OCI-LY7 (cell line): Measurements from ENCODE around the gene CAPN10. TPM values are rescaled to one million over a fixed set of nuclear protein-coding genes. Genes with fewer than 3 reads are reported as not detected.
A peak's percentile ranks its signal among the peaks of the same experiment; 100 is the strongest.

Experiments used
- BruUV-seq: library from RNA; stranded (reverse); fragments of 400-500 nt; replicated peaks from 2 replicates; lab custom pipeline; 2021; lab: Mats Ljungman, UMichigan
- CTCF ChIA-PET: fragments of 300-600 bp; sonication (Branson Sonifier 250); formaldehyde crosslinking; loops from one replicate; lab custom pipeline; 2022; ENCODE audit warnings: antibody characterized with exemption; ENCODE audit not compliant: unreplicated experiment; lab: Charles Lee
- POLR2A ChIA-PET: fragments of 300-600 bp; sonication (Branson Sonifier 250); formaldehyde crosslinking; loops from one replicate; lab custom pipeline; 2022; ENCODE audit warnings: antibody characterized with exemption; lab: Charles Lee
- DNase-seq: peaks from one replicate; pipeline ENCODE4 v3.0.0-alpha.2; 2015; ENCODE audit warnings: low spot score
- H2AFZ ChIP-seq: fragments of 200-600 bp; sonication (generic), shearing (Covaris generic); 2 replicates; pipeline ENCODE4 v1.6.1; 2014; ENCODE audit warnings: mild to moderate bottlenecking, antibody characterized with exemption, low read length, moderate library complexity
- H3K27ac ChIP-seq: fragments of 200-600 bp; sonication (generic); 2 replicates; pipeline ENCODE4 v1.5.1; 2014; ENCODE audit warnings: mixed run types, low read depth, mild to moderate bottlenecking, moderate library complexity, low read length, inconsistent platforms; ENCODE audit not compliant: poor library complexity, severe bottlenecking
- H3K36me3 ChIP-seq: fragments of 200-600 bp; sonication (generic); 2 replicates; pipeline ENCODE4 v1.6.1; 2014; ENCODE audit warnings: mild to moderate bottlenecking, antibody characterized with exemption, low read length, moderate library complexity, mixed read lengths; ENCODE audit not compliant: insufficient read depth
- H3K4me1 ChIP-seq: fragments of 200-600 bp; sonication (generic); 2 replicates; pipeline ENCODE4 v1.5.1; 2014; ENCODE audit warnings: mild to moderate bottlenecking, low read length; ENCODE audit not compliant: insufficient read depth, poor library complexity, severe bottlenecking
- H3K4me2 ChIP-seq: fragments of 200-600 bp; sonication (generic); 2 replicates; pipeline ENCODE4 v1.6.1; 2014; ENCODE audit warnings: mild to moderate bottlenecking, low read length
- H3K4me3 ChIP-seq: fragments of 200-600 bp; sonication (generic); 2 replicates; pipeline ENCODE4 v1.5.1; 2014; ENCODE audit warnings: mild to moderate bottlenecking, low read depth, low read length; ENCODE audit not compliant: poor library complexity, severe bottlenecking
- H3K79me2 ChIP-seq: fragments of 200-600 bp; sonication (generic); 2 replicates; pipeline ENCODE4 v1.6.1; 2016; ENCODE audit warnings: low read depth, mild to moderate bottlenecking, low read length, moderate library complexity, mixed read lengths; ENCODE audit not compliant: insufficient read depth
- H3K9me2 ChIP-seq: fragments of 200-600 bp; sonication (generic); 2 replicates; pipeline ENCODE4 v1.6.1; 2016; ENCODE audit warnings: mild to moderate bottlenecking, low read length, mixed read lengths; ENCODE audit not compliant: insufficient read depth
- H3K9me3 ChIP-seq: fragments of 200-600 bp; sonication (generic); 2 replicates; pipeline ENCODE4 v1.6.1; 2014; ENCODE audit warnings: mild to moderate bottlenecking, mixed run types, low read length, mixed read lengths
- H4K20me1 ChIP-seq: fragments of 200-600 bp; sonication (generic); 2 replicates; pipeline ENCODE4 v1.6.1; 2014; ENCODE audit warnings: mild to moderate bottlenecking, antibody characterized with exemption, low read length, moderate library complexity, mixed read lengths; ENCODE audit not compliant: insufficient read depth
- EZH2phosphoT487 ChIP-seq: fragments of 200-600 bp; sonication (generic); IDR thresholded peaks from 2 replicates; pipeline ENCODE4 v1.6.1; 2018; ENCODE audit warnings: low read depth, borderline replicate concordance, mild to moderate bottlenecking, mixed run types, antibody characterized with exemption, low read length, moderate library complexity, mixed read lengths
- intact Hi-C: fragments of 100-400 bp; cut with micrococcal nuclease; formaldehyde crosslinking; loops from one replicate; pipeline ENCODE4 v1.10.0; 2022; ENCODE audit not compliant: unreplicated experiment
- total RNA-seq, 2 experiments: library from RNA; depleted of rRNA in 1 of 2; stranded (reverse); fragments of >200 nt in 1 of 2; shearing (Covaris generic) in 1 of 2; gene quantifications; 2 replicates each; pipeline ENCODE4 v1.2.3, GENCODE V29; 2014 to 2022
- TF ChIP-seq, protein P1 (sequence below): fragments of 200-600 bp; sonication (generic); conservative IDR thresholded peaks from 2 replicates; pipeline ENCODE4 v1.5.1; 2014; ENCODE audit warnings: mild to moderate bottlenecking, antibody characterized with exemption, low read length, moderate library complexity, mixed read lengths

The CAPN10 gene
- total RNA-seq, 2 experiments from 2014 or later = 70.6 to 78.1 TPM

DNA sequence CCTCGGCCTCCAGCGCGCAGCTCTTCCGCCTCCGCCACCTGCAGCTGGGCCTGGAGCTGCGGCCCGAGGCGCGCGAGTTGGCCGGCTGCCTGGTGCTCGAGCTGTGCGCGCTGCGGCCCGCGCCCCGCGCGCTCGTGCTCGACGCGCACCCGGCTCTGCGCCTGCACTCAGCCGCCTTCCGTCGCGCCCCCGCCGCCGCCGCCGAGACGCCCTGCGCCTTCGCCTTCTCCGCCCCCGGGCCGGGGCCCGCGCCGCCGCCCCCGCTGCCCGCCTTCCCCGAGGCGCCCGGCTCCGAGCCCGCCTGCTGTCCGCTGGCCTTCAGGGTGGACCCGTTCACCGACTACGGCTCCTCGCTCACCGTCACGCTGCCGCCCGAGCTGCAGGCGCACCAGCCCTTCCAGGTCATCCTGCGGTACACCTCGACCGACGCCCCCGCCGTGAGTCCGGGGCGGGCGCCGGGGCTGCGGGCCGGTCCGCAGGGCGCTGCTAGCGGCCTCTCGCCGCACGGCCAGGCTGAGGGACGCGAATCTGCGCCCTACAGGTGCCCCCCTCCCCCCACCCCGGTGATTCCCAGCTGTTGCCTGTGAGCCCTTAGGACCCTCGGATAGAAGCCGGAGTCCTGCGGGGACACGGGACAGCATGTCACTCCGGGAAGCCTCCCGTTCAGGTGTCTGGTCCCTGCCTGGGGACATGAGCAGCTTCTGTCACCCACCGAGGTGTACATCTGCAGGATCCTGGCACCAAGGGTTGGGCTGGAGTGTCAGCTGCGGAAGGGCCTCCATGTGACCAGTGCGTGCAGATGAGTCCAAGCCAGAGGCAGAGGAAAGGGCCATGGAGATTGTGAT, 17.6 kb upstream of the CAPN10 start:
- ChIA-PET POLR2A (interaction anchor here (1.1 to 1.2 kb wide), 2 partner anchors 11 to 18 kb away, joined by 3 to 5 read pairs; partner anchors contain the start of gene CAPN10), CTCF (interaction anchor here (0.6 to 1.4 kb wide), 2 partner anchors 16 to 103 kb away, joined by 3 to 5 read pairs; no protein-coding TSS in a partner anchor)
- H4K20me1 ChIP-seq = 0 out of 2 replicates have a peak, but pooled peaks cover 5% of the 10 kb centered on the region
- peaks cover 3% of the 10 kb centered on the region; the same call in 1 of the 2 replicates for H3K36me3 ChIP-seq
- no TSS peak for BruUV-seq
- H2AFZ ChIP-seq = no peak overlapping the region
- peaks cover 48% of the 10 kb centered on the region for H3K4me1 ChIP-seq
- H3K79me2 ChIP-seq = peaks cover 13% of the 10 kb centered on the region; the same call in 1 of the 2 replicates
- H3K4me2 ChIP-seq = peak overlapping the region; percentile 99
- peak; percentile 80 for DNase-seq
- intact Hi-C loops = no loop called here
- H3K9me2 ChIP-seq = no peaks in the 10 kb centered on the region
- peak overlapping the region; percentile 83 for H3K4me3 ChIP-seq
- TF ChIP-seq, protein P1, sequence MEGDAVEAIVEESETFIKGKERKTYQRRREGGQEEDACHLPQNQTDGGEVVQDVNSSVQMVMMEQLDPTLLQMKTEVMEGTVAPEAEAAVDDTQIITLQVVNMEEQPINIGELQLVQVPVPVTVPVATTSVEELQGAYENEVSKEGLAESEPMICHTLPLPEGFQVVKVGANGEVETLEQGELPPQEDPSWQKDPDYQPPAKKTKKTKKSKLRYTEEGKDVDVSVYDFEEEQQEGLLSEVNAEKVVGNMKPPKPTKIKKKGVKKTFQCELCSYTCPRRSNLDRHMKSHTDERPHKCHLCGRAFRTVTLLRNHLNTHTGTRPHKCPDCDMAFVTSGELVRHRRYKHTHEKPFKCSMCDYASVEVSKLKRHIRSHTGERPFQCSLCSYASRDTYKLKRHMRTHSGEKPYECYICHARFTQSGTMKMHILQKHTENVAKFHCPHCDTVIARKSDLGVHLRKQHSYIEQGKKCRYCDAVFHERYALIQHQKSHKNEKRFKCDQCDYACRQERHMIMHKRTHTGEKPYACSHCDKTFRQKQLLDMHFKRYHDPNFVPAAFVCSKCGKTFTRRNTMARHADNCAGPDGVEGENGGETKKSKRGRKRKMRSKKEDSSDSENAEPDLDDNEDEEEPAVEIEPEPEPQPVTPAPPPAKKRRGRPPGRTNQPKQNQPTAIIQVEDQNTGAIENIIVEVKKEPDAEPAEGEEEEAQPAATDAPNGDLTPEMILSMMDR = no peak
- no peak for TF ChIP-seq EZH2phosphoT487
- peak overlapping the region; percentile 57 for H3K27ac ChIP-seq
- H3K9me3 ChIP-seq = no peaks in the 10 kb centered on the region

DNA sequence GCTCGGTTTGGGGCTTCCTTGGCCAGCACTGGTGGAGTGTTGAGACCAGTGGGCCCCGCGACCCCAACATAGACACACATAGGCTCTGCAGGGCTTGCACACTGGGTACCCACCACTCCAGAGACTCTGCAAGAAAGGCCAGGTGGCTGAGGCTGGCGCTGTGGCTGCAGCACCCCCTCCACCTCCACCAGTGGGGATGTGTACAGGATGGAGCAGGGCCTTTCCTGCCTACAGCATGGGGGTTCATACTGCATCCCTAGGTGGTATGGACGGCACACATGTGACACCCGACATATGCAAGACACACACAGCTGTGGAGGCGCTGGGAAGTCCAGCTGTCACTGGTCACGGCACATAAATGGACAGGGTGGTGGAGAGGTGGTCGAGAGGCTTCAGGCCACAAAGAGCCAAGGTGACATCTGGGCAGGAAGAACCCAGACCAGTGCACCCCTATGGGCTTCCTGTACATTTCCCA, 17.0 kb upstream of the CAPN10 start:
- peak overlapping the region; percentile 99 for H3K4me2 ChIP-seq
- TF ChIP-seq, protein P1 = no peak
- TSS peak; percentile 49 for BruUV-seq
- no peaks in the 10 kb centered on the region for H3K9me2 ChIP-seq
- H2AFZ ChIP-seq = no peak overlapping the region
- ChIA-PET CTCF (interaction anchor here (0.6 to 1.4 kb wide), 2 partner anchors 15 to 102 kb away, joined by 3 to 5 read pairs; no protein-coding TSS in a partner anchor), POLR2A (interaction anchor here (1.2 kb wide), 1 partner anchor 10 kb away, joined by 3 read pairs; no protein-coding TSS in a partner anchor)
- H4K20me1 ChIP-seq = 0 out of 2 replicates have a peak, but pooled peaks cover 5% of the 10 kb centered on the region
- intact Hi-C loops = no loop called here
- peaks cover 13% of the 10 kb centered on the region; the same call in 1 of the 2 replicates for H3K79me2 ChIP-seq
- DNase-seq = peak; percentile 42
- H3K4me3 ChIP-seq = peak overlapping the region; percentile 83
- no peaks in the 10 kb centered on the region for H3K9me3 ChIP-seq
- H3K4me1 ChIP-seq = peaks cover 44% of the 10 kb centered on the region
- H3K36me3 ChIP-seq = no peaks in the 10 kb centered on the region; the same call in 1 of the 2 replicates
- H3K27ac ChIP-seq = peak overlapping the region; percentile 57
